K562 (cell line): Measurements from ENCODE around the gene C6orf62. TPM values are rescaled to one million over a fixed set of nuclear protein-coding genes. Genes with fewer than 3 reads are reported as not detected.

Source experiments
- FOXP4 ChIP-seq: sonication (generic); formaldehyde crosslinking; IDR thresholded peaks from 2 replicates; pipeline ENCODE4 v1.8.0; 2022; ENCODE audit warnings: mild to moderate bottlenecking, missing genetic modification reagents, borderline replicate concordance
- GABPA ChIP-seq: fragments of 200-800 bp; sonication (Bioruptor generic); conservative IDR thresholded peaks from 2 replicates; pipeline ENCODE4 v1.6.1; 2016; ENCODE audit warnings: low read depth, missing genetic modification characterization, missing compliant biosample characterization
- MXI1 ChIP-seq: IDR thresholded peaks from 2 replicates; pipeline ENCODE4 v1.6.1; 2011; ENCODE audit warnings: low read depth, mild to moderate bottlenecking, improper control_type of control experiment, low read length
- UBTF ChIP-seq, 2 experiments: IDR thresholded peaks; 2 replicates each; pipeline ENCODE4 v1.6.1; 2012; ENCODE audit warnings: improper control_type of control experiment in 2 of 2, low read depth in 2 of 2, low read length in 2 of 2, borderline replicate concordance in 1 of 2
- ZFP30 ChIP-seq: fragments of 250-450 bp; sonication (Bioruptor Pico); IDR thresholded peaks from 2 replicates; pipeline ENCODE4 v1.8.0; 2022; ENCODE audit warnings: moderate library complexity, mild to moderate bottlenecking, inconsistent platforms, borderline replicate concordance
- ZNF77 ChIP-seq: fragments of 250-450 bp; sonication (Bioruptor Pico); IDR thresholded peaks from 2 replicates; pipeline ENCODE4 v1.5.0; 2020
- ZSCAN32 ChIP-seq: fragments of 450-650 bp; formaldehyde crosslinking; IDR thresholded peaks from 2 replicates; pipeline ENCODE4 v1.4.0; 2020; ENCODE audit warnings: mild to moderate bottlenecking, moderate library complexity
- polyA plus RNA-seq, 8 experiments: library from polyadenylated mRNA; depleted of rRNA in 4 of 8; stranded (reverse) in 5 of 8; unstranded in 3 of 8; fragments of >200 nt; fragmentation: Nextera tagmentation in 2 of 8; fragmentation: Illumina TruSeq in 1 of 8; extraction: Ambion mirVana in 2 of 8; extraction: Trizol in 1 of 8; gene quantifications; 2 replicates each; pipeline versions ENCODE4 v1.2.1 to v1.2.3, GENCODE V29; 2011 to 2014; ENCODE audit warnings: inconsistent platforms in 1 of 8, missing spikeins in 1 of 8
- total RNA-seq, 7 experiments: library from RNA; depleted of rRNA in 6 of 7; stranded (reverse); fragments of >200 nt in 6 of 7; fragmentation: Illumina TruSeq in 2 of 7; extraction: Trizol in 2 of 7; gene quantifications; 2 replicates each; pipeline versions ENCODE4 v1.2.1 to v1.2.3, GENCODE V29; 2011 to 2021; ENCODE audit warnings: low replicate concordance in 1 of 7
- TF ChIP-seq, protein P1 (sequence below): fragments of 250-450 bp; sonication (Bioruptor Pico); IDR thresholded peaks from 2 replicates; pipeline ENCODE4 v1.4.0; 2020
- TF ChIP-seq, protein P2 (sequence below): fragments of 250-450 bp; sonication (Bioruptor Pico); IDR thresholded peaks from 2 replicates; pipeline ENCODE4 v1.4.0; 2020; ENCODE audit warnings: mild to moderate bottlenecking, moderate library complexity, borderline replicate concordance
- TF ChIP-seq, protein P3 (sequence below): fragments of 250-450 bp; sonication (Bioruptor Pico); IDR thresholded peaks from 2 replicates; pipeline ENCODE4 v1.4.0; 2020; ENCODE audit warnings: borderline replicate concordance

The C6orf62 gene
- total and polyA plus RNA-seq, 9 of the 15 experiments (the other 6 are each of a cell fraction or from before 2014, with no cell fraction given), result 48.5 to 579 (median 111) TPM

- TF ChIP-seq, protein P1, sequence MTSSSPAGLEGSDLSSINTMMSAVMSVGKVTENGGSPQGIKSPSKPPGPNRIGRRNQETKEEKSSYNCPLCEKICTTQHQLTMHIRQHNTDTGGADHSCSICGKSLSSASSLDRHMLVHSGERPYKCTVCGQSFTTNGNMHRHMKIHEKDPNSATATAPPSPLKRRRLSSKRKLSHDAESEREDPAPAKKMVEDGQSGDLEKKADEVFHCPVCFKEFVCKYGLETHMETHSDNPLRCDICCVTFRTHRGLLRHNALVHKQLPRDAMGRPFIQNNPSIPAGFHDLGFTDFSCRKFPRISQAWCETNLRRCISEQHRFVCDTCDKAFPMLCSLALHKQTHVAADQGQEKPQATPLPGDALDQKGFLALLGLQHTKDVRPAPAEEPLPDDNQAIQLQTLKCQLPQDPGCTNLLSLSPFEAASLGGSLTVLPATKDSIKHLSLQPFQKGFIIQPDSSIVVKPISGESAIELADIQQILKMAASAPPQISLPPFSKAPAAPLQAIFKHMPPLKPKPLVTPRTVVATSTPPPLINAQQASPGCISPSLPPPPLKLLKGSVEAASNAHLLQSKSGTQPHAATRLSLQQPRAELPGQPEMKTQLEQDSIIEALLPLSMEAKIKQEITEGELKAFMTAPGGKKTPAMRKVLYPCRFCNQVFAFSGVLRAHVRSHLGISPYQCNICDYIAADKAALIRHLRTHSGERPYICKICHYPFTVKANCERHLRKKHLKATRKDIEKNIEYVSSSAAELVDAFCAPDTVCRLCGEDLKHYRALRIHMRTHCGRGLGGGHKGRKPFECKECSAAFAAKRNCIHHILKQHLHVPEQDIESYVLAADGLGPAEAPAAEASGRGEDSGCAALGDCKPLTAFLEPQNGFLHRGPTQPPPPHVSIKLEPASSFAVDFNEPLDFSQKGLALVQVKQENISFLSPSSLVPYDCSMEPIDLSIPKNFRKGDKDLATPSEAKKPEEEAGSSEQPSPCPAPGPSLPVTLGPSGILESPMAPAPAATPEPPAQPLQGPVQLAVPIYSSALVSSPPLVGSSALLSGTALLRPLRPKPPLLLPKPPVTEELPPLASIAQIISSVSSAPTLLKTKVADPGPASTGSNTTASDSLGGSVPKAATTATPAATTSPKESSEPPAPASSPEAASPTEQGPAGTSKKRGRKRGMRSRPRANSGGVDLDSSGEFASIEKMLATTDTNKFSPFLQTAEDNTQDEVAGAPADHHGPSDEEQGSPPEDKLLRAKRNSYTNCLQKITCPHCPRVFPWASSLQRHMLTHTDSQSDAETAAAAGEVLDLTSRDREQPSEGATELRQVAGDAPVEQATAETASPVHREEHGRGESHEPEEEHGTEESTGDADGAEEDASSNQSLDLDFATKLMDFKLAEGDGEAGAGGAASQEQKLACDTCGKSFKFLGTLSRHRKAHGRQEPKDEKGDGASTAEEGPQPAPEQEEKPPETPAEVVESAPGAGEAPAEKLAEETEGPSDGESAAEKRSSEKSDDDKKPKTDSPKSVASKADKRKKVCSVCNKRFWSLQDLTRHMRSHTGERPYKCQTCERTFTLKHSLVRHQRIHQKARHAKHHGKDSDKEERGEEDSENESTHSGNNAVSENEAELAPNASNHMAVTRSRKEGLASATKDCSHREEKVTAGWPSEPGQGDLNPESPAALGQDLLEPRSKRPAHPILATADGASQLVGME (CRISPR knock-in tag), result no peak
- TF ChIP-seq MXI1 (peak; percentile 71), GABPA (no peak), FOXP4 (CRISPR knock-in tag) (peak; percentile 99), UBTF (IDR thresholded peaks at IDR 0.05; ENCODE audit: borderline replicate concordance in 1 of 2, low read depth in 2 of 2, low read length in 2 of 2) (no peak), ZNF77 (CRISPR knock-in tag) (no peak), ZSCAN32 (no peak), ZFP30 (CRISPR knock-in tag) (no peak)
- TF ChIP-seq, protein P2, sequence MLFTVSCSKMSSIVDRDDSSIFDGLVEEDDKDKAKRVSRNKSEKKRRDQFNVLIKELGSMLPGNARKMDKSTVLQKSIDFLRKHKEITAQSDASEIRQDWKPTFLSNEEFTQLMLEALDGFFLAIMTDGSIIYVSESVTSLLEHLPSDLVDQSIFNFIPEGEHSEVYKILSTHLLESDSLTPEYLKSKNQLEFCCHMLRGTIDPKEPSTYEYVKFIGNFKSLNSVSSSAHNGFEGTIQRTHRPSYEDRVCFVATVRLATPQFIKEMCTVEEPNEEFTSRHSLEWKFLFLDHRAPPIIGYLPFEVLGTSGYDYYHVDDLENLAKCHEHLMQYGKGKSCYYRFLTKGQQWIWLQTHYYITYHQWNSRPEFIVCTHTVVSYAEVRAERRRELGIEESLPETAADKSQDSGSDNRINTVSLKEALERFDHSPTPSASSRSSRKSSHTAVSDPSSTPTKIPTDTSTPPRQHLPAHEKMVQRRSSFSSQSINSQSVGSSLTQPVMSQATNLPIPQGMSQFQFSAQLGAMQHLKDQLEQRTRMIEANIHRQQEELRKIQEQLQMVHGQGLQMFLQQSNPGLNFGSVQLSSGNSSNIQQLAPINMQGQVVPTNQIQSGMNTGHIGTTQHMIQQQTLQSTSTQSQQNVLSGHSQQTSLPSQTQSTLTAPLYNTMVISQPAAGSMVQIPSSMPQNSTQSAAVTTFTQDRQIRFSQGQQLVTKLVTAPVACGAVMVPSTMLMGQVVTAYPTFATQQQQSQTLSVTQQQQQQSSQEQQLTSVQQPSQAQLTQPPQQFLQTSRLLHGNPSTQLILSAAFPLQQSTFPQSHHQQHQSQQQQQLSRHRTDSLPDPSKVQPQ, result peak; percentile 80
- TF ChIP-seq, protein P3, sequence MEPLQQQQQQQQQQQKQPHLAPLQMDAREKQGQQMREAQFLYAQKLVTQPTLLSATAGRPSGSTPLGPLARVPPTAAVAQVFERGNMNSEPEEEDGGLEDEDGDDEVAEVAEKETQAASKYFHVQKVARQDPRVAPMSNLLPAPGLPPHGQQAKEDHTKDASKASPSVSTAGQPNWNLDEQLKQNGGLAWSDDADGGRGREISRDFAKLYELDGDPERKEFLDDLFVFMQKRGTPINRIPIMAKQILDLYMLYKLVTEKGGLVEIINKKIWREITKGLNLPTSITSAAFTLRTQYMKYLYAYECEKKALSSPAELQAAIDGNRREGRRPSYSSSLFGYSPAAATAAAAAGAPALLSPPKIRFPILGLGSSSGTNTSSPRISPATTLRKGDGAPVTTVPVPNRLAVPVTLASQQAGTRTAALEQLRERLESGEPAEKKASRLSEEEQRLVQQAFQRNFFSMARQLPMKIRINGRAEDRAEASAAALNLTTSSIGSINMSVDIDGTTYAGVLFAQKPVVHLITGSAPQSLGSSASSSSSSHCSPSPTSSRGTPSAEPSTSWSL (CRISPR knock-in tag), result no peak; the same call in 1 of the 2 replicates
Measured at GRCh38 chr6:24721461-24722215, 2.7 kb upstream of the C6orf62 start (continued).
